Mesenchymal stem cell (in vitro differentiated cells and primary cell): ENCODE results near the gene SPINK8.

ENCODE experiments used
- DNase-seq: peaks from one replicate; pipeline ENCODE4 v3.0.0-alpha.2; 2013
- H2AFZ ChIP-seq: one replicate; pipeline ENCODE4 v1.6.1; 2013; ENCODE audit warnings: low read depth, mild to moderate bottlenecking, control low read depth, inconsistent platforms, low read length, moderate library complexity
- H2AK5ac ChIP-seq: 2 replicates; pipeline ENCODE4 v1.6.1; 2013; ENCODE audit warnings: low read length, moderate library complexity, mild to moderate bottlenecking, inconsistent platforms; ENCODE audit not compliant: severe bottlenecking
- H2BK120ac ChIP-seq: one replicate; pipeline ENCODE4 v1.6.1; 2013; ENCODE audit warnings: low read depth, mild to moderate bottlenecking, inconsistent platforms, low read length, moderate library complexity
- H2BK12ac ChIP-seq, 2 experiments: one replicate each; pipeline ENCODE4 v1.6.1; 2013; ENCODE audit warnings: inconsistent platforms in 2 of 2, low read length in 2 of 2, mild to moderate bottlenecking in 2 of 2, moderate library complexity in 2 of 2, control low read depth in 1 of 2
- H2BK15ac ChIP-seq: one replicate; pipeline ENCODE4 v1.6.1; 2013; ENCODE audit warnings: mild to moderate bottlenecking, low read depth, inconsistent platforms; ENCODE audit not compliant: poor library complexity, severe bottlenecking
- H2BK5ac ChIP-seq: 2 replicates; pipeline ENCODE4 v1.6.1; 2013; ENCODE audit warnings: low read depth, mild to moderate bottlenecking, low read length, control low read depth, inconsistent platforms; ENCODE audit not compliant: poor library complexity, severe bottlenecking
- H3K14ac ChIP-seq, 2 experiments: one replicate each; pipeline ENCODE4 v1.6.1; 2013; ENCODE audit warnings: inconsistent platforms in 2 of 2, low read length in 2 of 2, control low read depth in 1 of 2, mild to moderate bottlenecking in 1 of 2, moderate library complexity in 1 of 2
- H3K18ac ChIP-seq, 2 experiments: one replicate each; pipeline ENCODE4 v1.6.1; 2013; ENCODE audit warnings: inconsistent platforms in 2 of 2, low read length in 2 of 2, control low read depth in 1 of 2, low read depth in 1 of 2, mild to moderate bottlenecking in 1 of 2
- H3K23ac ChIP-seq, 2 experiments: one replicate each; pipeline ENCODE4 v1.6.1; 2013; ENCODE audit warnings: inconsistent platforms in 2 of 2, low read length in 2 of 2, mild to moderate bottlenecking in 2 of 2, moderate library complexity in 2 of 2, control low read depth in 1 of 2
- H3K27ac ChIP-seq: 2 replicates; pipeline ENCODE4 v1.5.1; 2013; ENCODE audit warnings: mild to moderate bottlenecking, moderate library complexity, low read length, control low read depth, inconsistent platforms; ENCODE audit not compliant: poor library complexity, severe bottlenecking
- H3K27me3 ChIP-seq, 2 experiments: 2 replicates each; pipeline versions ENCODE4 v1.6.1 to v1.7.0; 2013; ENCODE audit warnings: low read length in 2 of 2, mild to moderate bottlenecking in 2 of 2, moderate library complexity in 2 of 2, control low read depth in 1 of 2, inconsistent platforms in 1 of 2; ENCODE audit not compliant: control insufficient read depth in 1 of 2, insufficient read depth in 1 of 2
- H3K36me3 ChIP-seq, 2 experiments: 2 replicates each; pipeline versions ENCODE4 v1.6.1 to v1.7.0; 2013; ENCODE audit warnings: low read length in 2 of 2, control low read depth in 1 of 2, inconsistent platforms in 1 of 2, low read depth in 1 of 2, mild to moderate bottlenecking in 1 of 2; ENCODE audit not compliant: insufficient read depth in 2 of 2, control insufficient read depth in 1 of 2
- H3K4ac ChIP-seq, 2 experiments: one replicate each; pipeline ENCODE4 v1.6.1; 2013; ENCODE audit warnings: inconsistent platforms in 2 of 2, low read length in 2 of 2, mild to moderate bottlenecking in 2 of 2, moderate library complexity in 2 of 2, control low read depth in 1 of 2, low read depth in 1 of 2
- H3K4me1 ChIP-seq: 2 replicates; pipeline ENCODE4 v1.6.1; 2013; ENCODE audit warnings: low read depth, low read length, control low read depth; ENCODE audit not compliant: control insufficient read depth, insufficient read depth
- H3K4me2 ChIP-seq: 2 replicates; pipeline ENCODE4 v1.6.1; 2013; ENCODE audit warnings: low read length, mild to moderate bottlenecking, inconsistent platforms; ENCODE audit not compliant: poor library complexity, severe bottlenecking
- H3K4me3 ChIP-seq, 2 experiments: 2 replicates each; pipeline versions ENCODE4 v1.5.1 to v1.7.0; 2013; ENCODE audit warnings: low read length in 2 of 2, mild to moderate bottlenecking in 2 of 2, control low read depth in 1 of 2, low read depth in 1 of 2; ENCODE audit not compliant: insufficient read depth in 1 of 2
- H3K79me1 ChIP-seq: replicated peaks from 2 replicates; pipeline ENCODE4 v1.6.1; 2013; ENCODE audit warnings: mild to moderate bottlenecking, control low read depth, low read length, inconsistent platforms; ENCODE audit not compliant: poor library complexity, severe bottlenecking
- H3K9ac ChIP-seq: 2 replicates; pipeline ENCODE4 v1.7.0; 2013; ENCODE audit warnings: mild to moderate bottlenecking, low read length, moderate library complexity
- H3K9me3 ChIP-seq: 2 replicates; pipeline ENCODE4 v1.7.0; 2013; ENCODE audit warnings: mild to moderate bottlenecking, low read length; ENCODE audit not compliant: control insufficient read depth
- H4K8ac ChIP-seq: one replicate; pipeline ENCODE4 v1.6.1; 2013; ENCODE audit warnings: inconsistent platforms, mild to moderate bottlenecking, low read length, moderate library complexity
- H4K91ac ChIP-seq: one replicate; pipeline ENCODE4 v1.6.1; 2013; ENCODE audit warnings: mild to moderate bottlenecking, low read length, inconsistent platforms
- WGBS: methylation state at CpG from one replicate; pipeline ENCODE4 v1.1.7; 2013; ENCODE audit warnings: mixed read lengths; 5-methylcytosine and 5-hydroxymethylcytosine counted together

SPINK8 gene

GRCh38 chr3:48280881-48281280 is 52.6 kb downstream of the SPINK8 start:
- Histone ChIP-seq H3K9me3 (no peaks in the 10 kb centered on the region), H2BK12ac (no peak overlapping the region), H2AFZ (no peak overlapping the region), H3K4me3 (no peak overlapping the region), H3K9ac (peak overlapping the region; percentile 59), H3K14ac (no peak overlapping the region), H3K79me1 (no peaks in the 10 kb centered on the region), H2BK120ac (no peak overlapping the region), H3K23ac (no peak overlapping the region), H3K4me1 (no peaks in the 10 kb centered on the region), H3K27me3 (no peaks in the 10 kb centered on the region), H4K8ac (no peak overlapping the region), H2BK5ac (no peak overlapping the region), H4K91ac (no peak overlapping the region), H3K4ac (no peak overlapping the region), H2AK5ac (no peak overlapping the region), H3K27ac (no peak overlapping the region), H3K36me3 (no peaks in the 10 kb centered on the region), H3K18ac (no peak overlapping the region), H3K4me2 (no peak overlapping the region), H2BK15ac (no peak overlapping the region)
- no peak for DNase-seq
- WGBS = 92% methylated on average over 3 of the region's 4 CpGs

GRCh38 chr3:48278884-48279559 is 54.4 kb downstream of the SPINK8 start:
- no peak overlapping the region for H2BK15ac ChIP-seq
- DNase-seq = no peak
- H3K4me2 ChIP-seq = no peak overlapping the region
- no peaks in the 10 kb centered on the region for H3K36me3 ChIP-seq
- no peaks in the 10 kb centered on the region for H3K27me3 ChIP-seq
- H3K79me1 ChIP-seq = no peaks in the 10 kb centered on the region
- no peak overlapping the region for H3K4ac ChIP-seq
- no peak overlapping the region for H4K91ac ChIP-seq
- no peak overlapping the region for H3K4me3 ChIP-seq
- no peak overlapping the region for H3K9ac ChIP-seq
- no peak overlapping the region for H3K27ac ChIP-seq
- no peak overlapping the region for H2AK5ac ChIP-seq
- 73% methylated on average over 4 of the region's 4 CpGs for WGBS
- H3K9me3 ChIP-seq = no peaks in the 10 kb centered on the region
- H2AFZ ChIP-seq = no peak overlapping the region
- no peak overlapping the region for H3K18ac ChIP-seq
- H2BK12ac ChIP-seq = no peak overlapping the region
- H3K23ac ChIP-seq = no peak overlapping the region
- peaks cover 2% of the 10 kb centered on the region for H3K4me1 ChIP-seq
- H2BK120ac ChIP-seq = no peak overlapping the region
- H3K14ac ChIP-seq = no peak overlapping the region
- no peak overlapping the region for H2BK5ac ChIP-seq
- no peak overlapping the region for H4K8ac ChIP-seq

- no peak overlapping the region for H3K18ac ChIP-seq
- H2AFZ ChIP-seq = no peak overlapping the region
- H4K8ac ChIP-seq = no peak overlapping the region
- no peak overlapping the region for H3K14ac ChIP-seq
- no peak overlapping the region for H3K9ac ChIP-seq
- H3K4me3 ChIP-seq = no peak overlapping the region
- no peaks in the 10 kb centered on the region for H3K27me3 ChIP-seq
- peaks cover 2% of the 10 kb centered on the region for H3K4me1 ChIP-seq
- H3K23ac ChIP-seq = no peak overlapping the region
- H3K4ac ChIP-seq = no peak overlapping the region
- no peak overlapping the region for H4K91ac ChIP-seq
- H3K9me3 ChIP-seq = no peaks in the 10 kb centered on the region
- H2AK5ac ChIP-seq = no peak overlapping the region
- H2BK12ac ChIP-seq = no peak overlapping the region
- no peak for DNase-seq
- no peak overlapping the region for H3K27ac ChIP-seq
- WGBS = 93% methylated on average over 6 of the region's 7 CpGs
- no peak overlapping the region for H2BK120ac ChIP-seq
- H3K4me2 ChIP-seq = no peak overlapping the region
- H2BK5ac ChIP-seq = no peak overlapping the region
- no peaks in the 10 kb centered on the region for H3K79me1 ChIP-seq
- peaks cover 0 to 3% of the 10 kb centered on the region in 2 experiments for H3K36me3 ChIP-seq
- no peak overlapping the region for H2BK15ac ChIP-seq
Observed at GRCh38 chr3:48276911-48277641, 56.4 kb downstream of the SPINK8 start.

- no peak overlapping the region for H3K4me2 ChIP-seq
- no peak overlapping the region for H3K9ac ChIP-seq
- 73% methylated on average over 4 of the region's 8 CpGs for WGBS
- H3K27ac ChIP-seq = no peak overlapping the region
- H3K4me1 ChIP-seq = peaks cover 2% of the 10 kb centered on the region
- no peak overlapping the region for H3K23ac ChIP-seq
- no peak overlapping the region for H3K14ac ChIP-seq
- H2BK15ac ChIP-seq = no peak overlapping the region
- no peak overlapping the region for H4K8ac ChIP-seq
- H2AK5ac ChIP-seq = no peak overlapping the region
- H3K36me3 ChIP-seq = peaks cover 0 to 6% of the 10 kb centered on the region in 2 experiments
- H3K27me3 ChIP-seq = no peaks in the 10 kb centered on the region
- H3K9me3 ChIP-seq = no peaks in the 10 kb centered on the region
- no peak overlapping the region for H2BK5ac ChIP-seq
- H3K4me3 ChIP-seq = no peak overlapping the region
- H3K18ac ChIP-seq = no peak overlapping the region
- H3K79me1 ChIP-seq = no peaks in the 10 kb centered on the region
- H4K91ac ChIP-seq = no peak overlapping the region
- H2AFZ ChIP-seq = no peak overlapping the region
- no peak overlapping the region for H3K4ac ChIP-seq
- DNase-seq = peak; percentile 9
- H2BK12ac ChIP-seq = no peak overlapping the region
- no peak overlapping the region for H2BK120ac ChIP-seq
Observed at GRCh38 chr3:48275287-48276027, 58.0 kb downstream of the SPINK8 start.
